HepG2 (cell line): ENCODE data around the gene FIGNL1. TPM values are rescaled to one million over a fixed set of nuclear protein-coding genes. Genes with fewer than 3 reads are reported as not detected.

ENCODE experiments used
- ATAC-seq: fragments of 200-7000 bp; cut with Tn5 transposase; 3 replicates; pipeline ENCODE4 v1.9.1; 2020; ENCODE audit warnings: mild to moderate bottlenecking, moderate library complexity
- BruUV-seq: library from RNA; stranded (reverse); fragments of 400-500 nt; replicated peaks from 2 replicates; lab custom pipeline; 2021; lab: Mats Ljungman, UMichigan
- CTCF ChIA-PET: fragments of 300-600 bp; formaldehyde crosslinking; extraction: SDS; loops from one replicate; lab custom pipeline; 2021; ENCODE audit warnings: low total read pairs, inconsistent platforms, low intra/inter-chr PET ratio; lab: Yijun Ruan, JAX
- POLR2A ChIA-PET: fragments of 350-600 bp; sonication (Branson Sonifier 250); formaldehyde crosslinking; loops from one replicate; lab custom pipeline; 2020; ENCODE audit warnings: antibody characterized with exemption, inconsistent platforms; lab: Yijun Ruan, JAX
- DNase-seq: peaks from one replicate; pipeline ENCODE4 v3.0.0-alpha.2; 2015; ENCODE audit warnings: low spot score
- FAIRE-seq: peaks from 3 replicates; lab custom pipeline; 2011; peaks lifted over from hg19 to GRCh38; lab: Jason Lieb, UNC
- H2AFZ ChIP-seq: one replicate; pipeline ENCODE4 v1.6.1; 2011; ENCODE audit warnings: low read length, inconsistent platforms
- H3K27ac ChIP-seq: fragments of 300-600 bp; 3 replicates; pipeline ENCODE4 v1.8.0; 2011; ENCODE audit warnings: mixed run types, mild to moderate bottlenecking, mixed read lengths, low read length, inconsistent platforms; ENCODE audit not compliant: insufficient read depth; ENCODE audit errors: extremely low read length
- H3K27me3 ChIP-seq, 2 experiments: fragments of 200-600 bp in 1 of 2; 2 replicates in 1 of 2; 3 replicates in 1 of 2; pipeline versions ENCODE4 v1.6.0 to v1.8.0; 2011; ENCODE audit warnings: low read length in 2 of 2, mild to moderate bottlenecking in 2 of 2, moderate library complexity in 2 of 2, inconsistent platforms in 1 of 2; ENCODE audit not compliant: insufficient read depth in 2 of 2, control insufficient read depth in 1 of 2
- H3K36me3 ChIP-seq, 2 experiments: fragments of 200-600 bp in 1 of 2; replicated peaks in 1 of 2; 2 replicates in 1 of 2; 3 replicates in 1 of 2; pipeline versions ENCODE4 v1.5.1 to v1.8.0; 2011; ENCODE audit warnings: low read length in 2 of 2, inconsistent platforms in 1 of 2; ENCODE audit not compliant: insufficient read depth in 2 of 2, control insufficient read depth in 1 of 2
- H3K4me1 ChIP-seq: 2 replicates; pipeline ENCODE4 v1.5.1; 2012; ENCODE audit warnings: low read length, inconsistent platforms; ENCODE audit not compliant: insufficient read depth
- H3K4me2 ChIP-seq: 2 replicates; pipeline ENCODE4 v1.6.0; 2011; ENCODE audit warnings: low read depth, low read length, inconsistent platforms
- H3K4me3 ChIP-seq, 3 experiments: fragments of 200-600 bp in 1 of 3; sonication (generic), shearing (Covaris generic) in 1 of 3; replicated peaks in 1 of 3; 2 replicates each; pipeline ENCODE4 v1.5.1; 2011 to 2016; ENCODE audit warnings: low read length in 3 of 3, inconsistent platforms in 2 of 3, low read depth in 2 of 3, mild to moderate bottlenecking in 2 of 3, control low read depth in 1 of 3, mixed read lengths in 1 of 3; ENCODE audit not compliant: insufficient read depth in 1 of 3
- H3K79me2 ChIP-seq: one replicate; pipeline ENCODE4 v1.6.1; 2011; ENCODE audit warnings: low read length, inconsistent platforms; ENCODE audit not compliant: insufficient read depth
- H3K9ac ChIP-seq: 2 replicates; pipeline ENCODE4 v1.6.0; 2011; ENCODE audit warnings: mild to moderate bottlenecking, low read depth, low read length, inconsistent platforms; ENCODE audit not compliant: insufficient read depth
- H3K9me3 ChIP-seq: 2 replicates; pipeline ENCODE4 v1.5.1; 2012; ENCODE audit warnings: mild to moderate bottlenecking, low read length
- H4K20me1 ChIP-seq: 2 replicates; pipeline ENCODE4 v1.6.0; 2011; ENCODE audit warnings: inconsistent platforms, mild to moderate bottlenecking, low read length, moderate library complexity; ENCODE audit not compliant: insufficient read depth
- ARNT2 ChIP-seq: sonication (generic); formaldehyde crosslinking; IDR thresholded peaks from 2 replicates; pipeline ENCODE4 v1.8.0; 2022; ENCODE audit warnings: mild to moderate bottlenecking, low read depth, missing genetic modification reagents, moderate library complexity
- FOXA1 ChIP-seq, 2 experiments: fragments of 450-650 bp in 1 of 2; sonication (generic) in 1 of 2; formaldehyde crosslinking in 1 of 2; IDR thresholded peaks; 2 replicates each; pipeline versions ENCODE4 v1.4.0 to v1.6.1; 2016 to 2020; ENCODE audit warnings: missing genetic modification reagents in 1 of 2
- HNF4A ChIP-seq: sonication (generic); formaldehyde crosslinking; IDR thresholded peaks from 2 replicates; pipeline ENCODE4 v1.4.0; 2020; ENCODE audit warnings: missing genetic modification reagents
- MYC ChIP-seq: sonication (generic); formaldehyde crosslinking; IDR thresholded peaks from 2 replicates; pipeline ENCODE4 v1.9.0; 2021; ENCODE audit warnings: missing genetic modification reagents, borderline replicate concordance
- TEAD2 ChIP-seq: sonication (generic); formaldehyde crosslinking; IDR thresholded peaks from 2 replicates; pipeline ENCODE4 v1.9.0; 2021; ENCODE audit warnings: missing genetic modification reagents
- ZBTB2 ChIP-seq: sonication (generic); formaldehyde crosslinking; IDR thresholded peaks from 2 replicates; pipeline ENCODE4 v1.8.0; 2022; ENCODE audit warnings: low read depth, missing genetic modification reagents
- ZNF251 ChIP-seq: sonication (generic); formaldehyde crosslinking; IDR thresholded peaks from 2 replicates; pipeline ENCODE4 v1.9.0; 2021; ENCODE audit warnings: mild to moderate bottlenecking, missing genetic modification reagents
- ZNF333 ChIP-seq: sonication (generic); formaldehyde crosslinking; IDR thresholded peaks from 2 replicates; pipeline ENCODE4 v1.4.0; 2020; ENCODE audit warnings: mild to moderate bottlenecking, missing genetic modification reagents, borderline replicate concordance
- ZUFSP ChIP-seq: sonication (generic); formaldehyde crosslinking; IDR thresholded peaks from 2 replicates; pipeline ENCODE4 v1.9.0; 2021; ENCODE audit warnings: missing genetic modification reagents, mild to moderate bottlenecking, borderline replicate concordance
- WGBS: methylation state at CpG from one replicate; pipeline ENCODE4 v1.1.6; 2017; ENCODE audit warnings: low lambda C conversion rate; 5-methylcytosine and 5-hydroxymethylcytosine counted together
- in situ Hi-C: cut with HindIII; loops from 2 replicates; pipeline ENCODE4 v1.10.0; 2017; ENCODE audit warnings: low pct_unique_long_range_greater_than_20kb; ENCODE audit not compliant: extremely low pct_ligation_motif_present
- intact Hi-C: fragments of 100-400 bp; cut with micrococcal nuclease; formaldehyde crosslinking; loops from one replicate; pipeline ENCODE4 v1.10.0; 2022; ENCODE audit not compliant: unreplicated experiment
- polyA plus RNA-seq, 8 experiments: library from polyadenylated mRNA; depleted of rRNA in 3 of 8; stranded (reverse) in 7 of 8; unstranded in 1 of 8; fragments of >200 nt; fragmentation: Illumina TruSeq in 4 of 8; extraction: Trizol in 4 of 8; gene quantifications; 2 replicates each; pipeline versions ENCODE4 v1.2.1 to v1.2.3, GENCODE V29; 2011 to 2016; ENCODE audit warnings: low read depth in 4 of 8, missing spikeins in 1 of 8, mixed read lengths in 1 of 8; ENCODE audit not compliant: insufficient read depth in 1 of 8
- total RNA-seq, 5 experiments: library from RNA; depleted of rRNA; stranded (reverse); fragments of >200 nt; fragmentation: Illumina TruSeq; extraction: Trizol; gene quantifications; 2 replicates each; pipeline ENCODE4 v1.2.3, GENCODE V29; 2016; ENCODE audit warnings: low read depth in 1 of 5

The FIGNL1 gene
- total and polyA plus RNA-seq, 2 of the 13 experiments (the other 11 are each of a cell fraction or from before 2014, with no cell fraction given) = 4.0 to 20.9 TPM

GRCh38 chr7:50492770-50493519 lies 42.8 kb upstream of the FIGNL1 start:
- H4K20me1 ChIP-seq = no peaks in the 10 kb centered on the region
- DNase-seq (peak; percentile 18), ATAC-seq (peak; percentile 70), FAIRE-seq (no peak)
- no peaks in the 10 kb centered on the region for H3K4me1 ChIP-seq
- H3K36me3 ChIP-seq = peaks cover 2 to 4% of the 10 kb centered on the region in 2 experiments; a peak in 1 of 5 replicates
- no peaks in the 10 kb centered on the region for H3K79me2 ChIP-seq
- no peak overlapping the region for H3K4me2 ChIP-seq
- POLR2A ChIA-PET = no interaction called here
- no peak overlapping the region for H3K4me3 ChIP-seq
- intact Hi-C loops (no loop called here), in situ Hi-C loops (no loop called here)
- no peaks in the 10 kb centered on the region for H3K27me3 ChIP-seq
- TF ChIP-seq ZNF333 (CRISPR knock-in tag) (no peak), HNF4A (CRISPR knock-in tag) (peak; percentile 27; the same call in 1 of the 2 replicates), MYC (CRISPR knock-in tag) (no peak), ZNF251 (CRISPR knock-in tag) (no peak), TEAD2 (CRISPR knock-in tag) (no peak), ZUFSP (CRISPR knock-in tag) (no peak), ZBTB2 (CRISPR knock-in tag) (no peak), ARNT2 (CRISPR knock-in tag) (no peak), FOXA1 (IDR thresholded peaks at IDR 0.05) (no peak), FOXA1 (CRISPR knock-in tag; IDR thresholded peaks at IDR 0.05) (0 out of 2 replicates have a peak, but pooled peaks have one; percentile 24)
- no peak overlapping the region for H2AFZ ChIP-seq
- H3K27ac ChIP-seq = no peak overlapping the region
- no peak overlapping the region for H3K9ac ChIP-seq
- H3K9me3 ChIP-seq = peaks cover 6% of the 10 kb centered on the region; the same call in 1 of the 2 replicates
- 90% methylated on average over 24 of the region's 30 CpGs for whole genome bisulfite sequencing
- no TSS peak for BruUV-seq
- CTCF ChIA-PET = no interaction called here
